NAMALWA (cell line): Measurements from ENCODE around the gene MYH7B.

Experiments used
- DNase-seq: peaks from one replicate; pipeline ENCODE4 v3.0.0-alpha.2; 2015; ENCODE audit warnings: low spot score

The MYH7B gene

DNA sequence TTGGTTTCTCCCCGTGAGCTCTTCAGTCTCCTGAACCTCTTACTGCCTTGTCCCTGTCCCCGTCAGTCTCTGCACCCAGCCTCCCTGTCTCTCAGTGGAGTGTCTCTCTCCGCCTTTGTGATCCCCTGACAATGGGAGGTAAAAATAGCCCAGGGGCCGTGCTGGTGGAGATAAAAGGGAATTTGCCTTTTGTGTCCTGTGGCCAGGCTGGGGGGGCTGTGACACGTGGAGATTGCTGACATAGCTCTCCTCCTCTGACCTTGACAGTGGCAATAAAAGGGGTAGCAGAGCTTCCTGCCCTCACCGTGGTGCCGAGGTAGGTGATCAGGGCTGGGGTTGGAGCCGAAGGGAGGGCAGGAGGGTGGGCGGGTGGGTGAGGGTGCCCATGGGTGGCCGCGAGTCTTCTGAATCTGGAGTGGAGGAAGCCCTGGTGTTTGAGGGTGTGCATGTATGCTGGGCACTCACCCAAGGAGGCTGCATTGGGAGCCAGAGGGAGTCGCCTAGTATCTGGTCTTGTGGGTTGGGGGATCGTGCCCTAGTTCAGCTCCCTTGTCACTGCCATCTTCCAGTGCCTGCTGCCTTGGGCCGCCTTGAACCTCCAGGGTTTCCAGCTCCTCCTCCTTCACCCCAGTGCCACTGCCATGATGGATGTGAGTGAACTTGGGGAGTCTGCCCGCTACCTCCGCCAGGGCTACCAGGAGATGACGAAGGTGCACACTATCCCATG is 21.9 kb downstream of the MYH7B start:
- no peak for DNase-seq

DNA sequence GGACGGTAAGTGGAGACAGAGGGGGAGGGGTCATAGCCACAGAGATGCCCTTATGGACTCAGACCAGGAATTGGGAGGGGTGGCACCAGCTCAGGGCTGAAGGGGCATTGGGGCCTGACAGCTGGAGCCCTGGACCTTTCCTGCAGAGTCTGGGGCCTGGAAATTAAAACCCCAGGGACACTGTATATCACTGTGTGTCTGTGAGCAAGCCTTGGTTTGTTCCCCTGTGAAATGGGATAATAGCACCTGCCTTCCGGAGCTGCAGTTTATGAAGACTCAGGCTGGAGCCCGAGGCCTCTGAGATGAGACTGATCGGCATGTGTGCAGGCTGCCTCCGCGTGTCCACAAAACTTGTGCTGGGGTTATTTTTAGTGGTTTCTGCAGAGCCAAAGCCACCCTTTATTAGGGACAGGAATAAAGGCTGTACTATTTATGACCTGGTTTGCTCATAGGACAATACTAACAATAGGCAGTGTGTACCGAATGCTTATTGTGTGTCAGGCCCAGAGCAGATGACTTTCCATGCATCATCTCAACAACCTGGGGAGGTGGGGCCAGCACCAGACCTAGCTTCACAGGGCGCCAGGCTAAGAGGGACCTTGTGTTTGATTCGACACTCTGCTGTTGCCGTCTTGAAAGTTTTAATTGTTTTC is 22.6 kb downstream of the MYH7B start:
- DNase-seq, result no peak

DNA sequence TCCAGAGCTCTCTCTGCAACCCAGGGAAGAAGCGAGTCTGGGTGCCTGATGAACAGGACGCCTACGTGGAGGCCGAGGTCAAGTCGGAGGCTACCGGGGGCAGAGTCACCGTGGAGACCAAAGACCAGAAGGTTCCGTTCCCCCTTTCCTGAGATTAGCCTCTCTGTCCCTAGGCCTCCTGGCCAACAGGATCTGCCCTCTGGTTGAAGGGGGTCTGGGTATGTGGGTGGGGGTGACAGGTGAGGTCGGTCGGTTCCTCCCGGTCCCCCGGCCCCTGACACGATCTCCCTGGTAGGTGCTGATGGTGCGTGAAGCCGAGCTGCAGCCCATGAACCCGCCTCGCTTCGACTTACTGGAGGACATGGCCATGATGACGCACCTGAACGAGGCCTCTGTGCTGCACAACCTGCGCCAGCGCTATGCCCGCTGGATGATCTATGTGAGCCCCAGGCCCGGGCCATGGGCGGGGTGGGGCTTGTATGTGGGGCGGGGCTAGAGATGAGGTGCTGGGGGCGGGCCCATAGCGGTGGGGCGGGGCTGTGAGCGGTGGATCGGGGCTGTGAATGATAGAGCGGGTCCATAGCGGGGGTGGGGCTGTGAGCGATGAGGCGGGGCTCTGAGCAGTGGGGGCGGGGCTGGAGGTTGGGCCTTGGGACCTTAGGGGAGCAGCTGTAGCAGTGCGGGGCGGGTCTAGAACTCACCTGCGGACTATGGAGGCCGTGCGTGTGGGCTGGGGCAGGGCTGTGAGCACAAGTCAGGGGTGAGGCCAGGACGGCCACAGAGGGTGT is 23.9 kb downstream of the MYH7B start:
- no peak for DNase-seq

GRCh38 chr20:34980543-34981233 is 25.0 kb downstream of the MYH7B start:
- DNase-seq, result no peak

DNA sequence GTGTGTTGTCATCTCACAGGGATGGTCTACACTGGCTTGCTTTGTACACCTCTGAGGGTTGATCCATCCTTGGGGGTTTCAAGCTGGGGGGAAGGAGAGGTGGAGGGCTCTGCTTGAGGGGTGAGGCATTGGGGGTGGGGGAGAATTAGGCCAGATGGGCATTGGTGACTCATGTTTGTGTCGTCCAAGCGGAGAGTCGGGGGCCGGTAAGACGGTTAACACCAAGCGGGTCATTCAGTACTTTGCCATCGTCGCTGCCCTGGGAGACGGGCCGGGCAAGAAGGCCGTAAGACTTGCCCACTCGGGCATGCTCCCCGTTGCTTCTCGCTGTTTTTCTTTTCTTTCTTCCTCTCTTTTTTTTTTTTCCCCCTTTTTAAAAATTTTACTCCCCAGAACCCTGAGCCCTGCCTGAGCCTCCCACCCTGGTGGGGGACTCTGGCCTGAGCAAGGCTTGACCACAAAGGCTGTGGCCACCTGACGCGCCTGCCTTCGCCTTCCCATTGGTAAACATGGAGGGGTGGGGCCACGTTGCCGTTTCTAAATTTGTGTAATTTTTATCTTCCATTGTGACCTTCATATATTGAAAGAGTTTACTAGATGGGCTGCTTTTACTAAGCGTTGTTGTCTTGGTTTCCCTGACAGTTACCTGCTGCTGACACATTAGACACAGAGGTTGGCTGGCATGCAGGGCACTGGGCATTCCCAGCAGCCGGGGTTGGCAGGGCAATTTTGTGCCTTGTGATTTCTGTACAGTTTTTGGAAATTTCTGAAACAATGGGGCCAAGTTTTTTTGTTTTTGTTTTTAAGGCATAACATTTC is 26.8 kb downstream of the MYH7B start:
- DNase-seq, result no peak

DNA sequence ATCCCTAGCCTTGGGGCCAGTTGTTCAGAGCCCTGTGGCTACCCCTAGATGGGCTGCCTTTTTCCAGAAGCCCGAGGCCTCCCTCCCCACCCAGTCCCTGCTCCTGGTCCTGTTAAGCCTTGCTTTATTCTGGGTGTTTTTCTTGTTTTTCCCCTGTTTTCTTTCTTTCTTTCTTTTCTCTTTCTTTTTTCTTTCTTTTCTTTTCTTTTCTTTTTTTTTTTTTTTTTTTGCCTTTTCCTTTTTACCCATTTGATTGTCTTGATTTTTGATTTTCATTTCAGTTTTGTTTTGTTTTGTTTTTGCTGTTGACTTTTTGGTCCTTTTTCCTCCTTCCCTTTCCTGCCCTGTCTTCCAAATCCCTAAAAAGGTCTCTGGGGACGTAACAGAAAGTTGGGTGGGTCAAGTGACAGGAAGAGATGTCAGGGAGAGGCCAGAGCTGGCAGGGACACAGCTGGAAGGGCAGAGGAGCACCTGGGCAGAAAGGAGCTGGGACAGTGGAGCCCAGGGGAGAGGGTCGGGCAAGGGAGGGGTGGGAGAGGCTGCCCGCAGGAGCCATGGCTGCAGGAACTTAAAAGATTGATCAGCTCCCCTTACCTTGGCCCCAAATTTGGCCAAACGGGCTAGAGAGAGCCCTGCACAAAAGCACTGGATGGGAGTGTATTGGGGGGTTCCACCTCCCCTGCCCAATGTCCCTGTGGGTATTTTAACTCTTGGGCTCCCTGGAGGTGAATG is 27.6 kb downstream of the MYH7B start:
- DNase-seq, result no peak

DNA sequence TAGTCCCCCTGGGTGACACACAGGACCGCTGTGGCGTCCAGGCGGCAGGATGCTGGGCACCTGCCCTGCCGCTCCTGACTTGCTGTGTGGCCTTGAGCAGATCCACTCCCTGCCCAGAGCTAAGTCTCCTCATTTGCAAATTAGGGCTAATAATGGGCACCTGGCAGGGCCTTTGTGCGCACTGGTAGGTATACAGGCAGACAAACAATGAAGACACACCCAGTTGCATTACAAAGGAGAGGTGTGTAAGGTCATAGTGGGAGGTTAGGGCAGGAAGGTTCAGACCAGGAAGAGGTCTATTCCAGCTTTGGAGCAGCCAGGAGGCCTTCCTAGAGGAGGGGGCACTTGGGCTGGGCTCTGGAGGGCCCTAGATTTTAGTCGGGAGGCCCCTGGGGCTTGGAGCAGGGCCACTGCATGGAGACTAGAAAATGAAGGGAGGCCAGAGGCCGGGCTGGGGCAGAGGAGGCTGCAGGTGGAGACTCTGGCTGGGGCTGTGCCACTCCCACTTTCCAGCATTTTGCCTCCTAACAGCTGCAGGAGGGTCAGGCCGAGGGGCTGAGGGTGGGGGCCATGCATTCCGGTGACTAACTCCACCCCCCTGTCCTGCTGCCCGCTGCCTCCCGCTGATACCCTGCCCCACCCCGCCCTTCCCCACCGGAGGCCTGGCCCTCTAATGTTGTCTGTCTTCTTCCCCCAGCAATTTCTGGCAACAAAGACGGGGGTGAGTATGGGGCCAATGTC is 28.5 kb downstream of the MYH7B start:
- no peak for DNase-seq

GRCh38 chr20:34984756-34985261 is 29.1 kb downstream of the MYH7B start:
- no peak for DNase-seq

GRCh38 chr20:34985461-34986310 is 30.0 kb downstream of the MYH7B start:
- DNase-seq, result no peak

- no peak for DNase-seq
Measured at GRCh38 chr20:34986311-34987287, 30.9 kb downstream of the MYH7B start.

DNA sequence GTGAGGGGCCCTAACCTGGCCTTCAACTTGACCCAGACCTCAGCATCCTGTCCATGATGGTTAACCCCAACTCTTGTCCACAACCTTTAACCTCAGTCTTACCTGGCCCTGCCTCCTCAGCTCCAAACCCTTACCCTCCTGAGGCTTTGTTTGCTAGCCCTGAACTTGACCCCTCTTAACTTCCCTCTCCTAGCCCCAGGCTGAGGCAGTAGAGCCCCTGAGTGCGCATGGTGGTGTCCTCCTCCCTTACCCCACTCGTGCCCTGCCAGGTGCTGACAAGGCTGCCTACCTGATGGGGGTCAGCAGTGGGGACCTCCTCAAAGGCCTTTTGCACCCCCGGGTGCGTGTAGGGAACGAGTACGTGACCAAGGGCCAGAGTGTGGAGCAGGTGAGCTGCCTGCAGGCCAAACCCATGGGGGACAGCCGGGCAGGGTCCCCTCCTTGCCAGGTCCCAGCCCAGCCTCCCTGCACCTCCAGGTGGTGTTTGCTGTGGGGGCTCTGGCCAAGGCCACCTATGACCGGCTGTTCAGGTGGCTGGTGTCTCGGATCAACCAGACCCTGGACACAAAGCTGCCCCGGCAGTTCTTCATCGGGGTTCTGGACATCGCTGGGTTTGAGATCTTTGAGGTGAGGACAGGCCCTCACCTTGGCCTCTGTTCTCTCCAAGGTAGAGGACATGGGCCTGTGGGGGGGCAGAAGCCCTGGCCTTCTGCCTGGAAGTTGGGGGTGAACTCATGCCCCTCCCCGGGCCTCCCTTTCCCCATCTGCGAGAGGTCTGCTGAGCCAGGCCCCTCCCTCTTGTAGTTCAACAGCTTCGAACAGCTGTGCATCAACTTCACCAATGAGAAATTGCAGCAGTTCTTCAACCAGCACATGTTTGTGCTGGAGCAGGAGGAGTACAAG is 31.9 kb downstream of the MYH7B start:
- no peak for DNase-seq

GRCh38 chr20:34988191-34988540 is 32.5 kb downstream of the MYH7B start:
- DNase-seq, result no peak

DNA sequence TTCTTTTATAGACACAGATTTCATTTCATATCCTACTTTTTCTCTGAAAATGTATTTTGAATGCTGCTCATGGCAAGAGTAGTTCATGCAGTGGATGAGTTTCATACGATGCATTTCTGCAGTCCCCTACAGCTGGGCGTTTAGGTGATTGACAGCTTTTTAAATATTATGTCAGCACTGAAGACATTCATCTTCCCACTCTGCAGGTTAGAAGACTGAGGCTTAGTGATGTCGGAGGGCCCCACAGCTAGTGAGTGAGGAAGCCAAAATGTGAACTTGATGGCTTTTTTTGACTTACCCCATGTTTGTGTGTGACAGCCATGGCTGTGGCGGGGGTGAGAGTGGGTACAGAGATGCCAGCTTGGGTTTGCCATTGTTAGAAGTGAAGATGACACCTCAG is 33.5 kb downstream of the MYH7B start:
- no peak for DNase-seq

- no peak for DNase-seq
Measured at GRCh38 chr20:34989670-34990069, 34.0 kb downstream of the MYH7B start.

DNA sequence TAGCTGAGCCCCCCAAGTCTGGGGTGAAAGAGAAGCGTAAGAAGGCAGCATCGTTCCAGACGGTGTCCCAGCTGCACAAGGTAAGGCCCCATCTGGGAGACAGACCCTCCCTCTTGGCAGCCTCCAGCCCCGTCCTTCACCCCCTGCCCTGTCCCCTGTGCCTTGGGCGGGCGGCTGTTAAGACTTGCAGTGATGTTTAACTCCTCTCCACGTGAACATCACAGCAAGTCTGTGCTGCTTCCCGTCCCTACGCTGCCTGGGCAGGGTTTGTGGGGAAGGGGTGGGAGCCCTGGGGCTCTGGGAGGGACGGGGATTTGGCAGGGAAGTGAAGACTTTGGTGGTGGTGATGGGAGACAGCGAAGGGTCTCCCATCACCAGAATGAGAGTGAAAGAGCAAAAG is 34.6 kb downstream of the MYH7B start:
- DNase-seq, result no peak

DNA sequence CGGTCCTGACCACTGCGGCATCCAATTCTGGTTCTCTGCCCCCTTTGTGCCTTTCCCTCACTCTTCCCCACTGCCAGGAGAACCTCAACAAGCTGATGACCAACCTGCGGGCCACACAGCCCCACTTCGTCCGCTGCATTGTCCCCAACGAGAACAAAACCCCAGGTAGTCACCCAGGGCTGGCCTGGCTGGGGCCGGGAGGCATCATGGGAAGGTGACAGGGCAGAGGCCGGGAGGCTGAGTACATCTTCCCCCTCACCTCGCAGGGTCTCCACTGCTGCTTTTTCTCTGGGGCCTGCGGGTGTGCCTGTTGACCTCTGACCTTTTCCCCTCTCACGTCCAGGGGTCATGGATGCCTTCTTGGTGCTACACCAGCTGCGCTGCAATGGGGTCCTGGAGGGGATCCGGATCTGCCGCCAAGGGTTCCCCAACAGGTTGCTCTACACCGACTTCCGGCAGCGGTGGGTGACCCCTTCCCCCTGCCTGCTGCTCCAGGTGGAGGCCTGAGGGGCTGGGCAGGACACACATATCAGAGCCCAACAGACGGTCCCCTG is 35.1 kb downstream of the MYH7B start:
- no peak for DNase-seq
